ENCODE results near the gene AOPEP.

DNA sequence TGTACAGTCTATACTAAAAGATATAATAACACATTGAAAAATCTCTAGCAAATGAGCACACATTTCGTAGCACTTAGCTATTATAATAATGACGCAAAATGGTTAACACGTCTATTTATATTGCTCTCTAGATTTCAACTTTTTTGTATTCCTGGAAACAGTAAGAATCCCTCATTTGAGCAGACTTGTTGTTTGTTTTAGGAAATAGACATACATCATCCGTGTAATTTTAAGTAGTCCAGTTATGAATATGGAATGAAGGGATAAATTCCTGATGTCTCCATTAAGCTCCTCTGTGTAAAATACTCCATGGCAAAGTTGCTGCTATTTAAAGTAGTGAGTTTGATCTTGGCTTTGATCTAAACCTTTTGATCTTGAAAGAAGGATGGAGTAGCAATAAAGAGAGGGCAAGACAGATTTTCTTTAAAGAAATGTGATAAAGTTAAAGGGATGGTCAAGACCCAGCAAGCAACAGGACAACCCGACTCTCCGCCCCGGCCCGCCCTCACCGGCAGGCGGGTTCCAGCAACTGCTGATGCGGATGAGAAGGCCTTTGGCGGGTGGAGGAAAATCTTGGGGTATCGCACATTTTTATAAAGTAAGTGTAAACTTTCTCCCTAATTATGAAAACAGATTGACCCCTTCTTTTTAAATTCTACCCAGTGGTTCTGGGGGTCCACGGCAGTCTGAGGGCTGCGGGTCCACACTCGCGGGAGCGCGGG lies 277.4 kb downstream of the AOPEP start:
- TF ChIP-seq CTCF (IDR thresholded peaks at IDR 0.05; ENCODE audit: low read length), result no peak
- no peak for TF ChIP-seq EZH2 (optimal IDR thresholded peaks at IDR 0.05; ENCODE audit: low read depth, low read length)

Data from MM.1S (cell line).